ENCODE measurements around the gene CDC42EP5. TPM values are rescaled to one million over a fixed set of nuclear protein-coding genes. Genes with fewer than 3 reads are reported as not detected.
A peak's percentile ranks its signal among the peaks of the same experiment; 100 is the strongest.
"Not testable (repeated sequence)": the region's sequence is repeated elsewhere in the genome, so short reads cannot be mapped to it uniquely, and the experiment has no call there.

The CDC42EP5 gene
- total RNA-seq, 1 donor from 2014 or later: 6.7 TPM

DNA sequence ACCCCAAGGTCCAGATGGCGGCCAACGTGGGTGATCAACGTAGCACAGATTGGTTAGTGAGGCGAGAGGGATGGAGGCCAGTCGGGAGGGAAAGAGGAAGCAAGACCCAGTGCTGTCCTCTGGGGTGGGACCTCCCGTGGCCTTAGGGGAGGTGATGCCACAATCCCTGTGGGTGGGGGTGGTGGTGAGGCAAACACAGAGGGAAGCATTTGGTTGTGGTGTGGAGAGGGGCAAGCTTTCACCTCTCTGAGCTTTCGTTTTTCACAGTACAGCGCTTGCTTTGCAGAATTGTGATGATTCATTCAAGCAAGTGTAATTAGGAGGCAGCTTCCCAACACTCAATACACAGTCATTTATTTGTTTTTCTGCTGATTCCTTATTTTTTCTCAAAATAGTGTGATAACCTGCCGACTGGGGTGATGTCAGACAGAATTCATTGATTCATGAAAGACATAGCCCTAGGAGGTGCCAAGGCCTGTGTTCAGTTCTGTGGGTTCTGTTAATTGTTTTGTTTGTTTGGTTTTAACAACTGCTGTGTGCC, 21.7 kb downstream of the CDC42EP5 start:
- peak overlapping the region; percentile 100 for H3K4me3 Mint-ChIP-seq
- H3K27me3 Mint-ChIP-seq (ENCODE audit: low read depth): peaks cover 4% of the 10 kb centered on the region
- TF ChIP-seq, protein P1, sequence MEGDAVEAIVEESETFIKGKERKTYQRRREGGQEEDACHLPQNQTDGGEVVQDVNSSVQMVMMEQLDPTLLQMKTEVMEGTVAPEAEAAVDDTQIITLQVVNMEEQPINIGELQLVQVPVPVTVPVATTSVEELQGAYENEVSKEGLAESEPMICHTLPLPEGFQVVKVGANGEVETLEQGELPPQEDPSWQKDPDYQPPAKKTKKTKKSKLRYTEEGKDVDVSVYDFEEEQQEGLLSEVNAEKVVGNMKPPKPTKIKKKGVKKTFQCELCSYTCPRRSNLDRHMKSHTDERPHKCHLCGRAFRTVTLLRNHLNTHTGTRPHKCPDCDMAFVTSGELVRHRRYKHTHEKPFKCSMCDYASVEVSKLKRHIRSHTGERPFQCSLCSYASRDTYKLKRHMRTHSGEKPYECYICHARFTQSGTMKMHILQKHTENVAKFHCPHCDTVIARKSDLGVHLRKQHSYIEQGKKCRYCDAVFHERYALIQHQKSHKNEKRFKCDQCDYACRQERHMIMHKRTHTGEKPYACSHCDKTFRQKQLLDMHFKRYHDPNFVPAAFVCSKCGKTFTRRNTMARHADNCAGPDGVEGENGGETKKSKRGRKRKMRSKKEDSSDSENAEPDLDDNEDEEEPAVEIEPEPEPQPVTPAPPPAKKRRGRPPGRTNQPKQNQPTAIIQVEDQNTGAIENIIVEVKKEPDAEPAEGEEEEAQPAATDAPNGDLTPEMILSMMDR (conservative IDR thresholded peaks at IDR 0.05): no peak
- DNase-seq (ENCODE audit: low read depth, low spot score): no peak
- peaks cover 37% of the 10 kb centered on the region for H3K4me1 Mint-ChIP-seq
- H3K9me3 Mint-ChIP-seq: no peaks in the 10 kb centered on the region
- no peak overlapping the region for H3K27ac Mint-ChIP-seq (ENCODE audit: unreplicated experiment)
- peaks cover 20% of the 10 kb centered on the region for H3K36me3 Mint-ChIP-seq (ENCODE audit: low read depth)

DNA sequence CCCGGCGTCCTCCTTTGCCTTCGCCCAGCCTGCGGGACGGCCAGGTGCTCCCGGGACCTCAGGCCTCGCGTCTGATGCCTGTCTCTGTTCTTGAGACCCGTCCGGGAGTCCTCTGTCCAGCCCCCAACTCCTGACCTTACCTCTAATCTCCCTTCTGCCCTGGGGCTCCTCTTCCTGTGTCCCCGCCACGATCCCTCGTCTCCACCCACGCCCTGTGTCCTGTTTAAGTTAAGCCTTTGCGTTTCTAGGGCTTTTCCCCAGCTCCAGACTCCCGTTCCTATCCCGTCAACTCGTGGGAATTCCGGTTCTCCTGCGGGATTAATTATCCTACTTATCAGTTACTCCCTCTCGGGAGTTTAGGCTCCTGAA, 23.4 kb downstream of the CDC42EP5 start:
- H3K27ac Mint-ChIP-seq (ENCODE audit: unreplicated experiment): peak overlapping the region; percentile 93
- H3K4me3 Mint-ChIP-seq: peak overlapping the region; percentile 100
- peaks cover 37% of the 10 kb centered on the region for H3K4me1 Mint-ChIP-seq
- peaks cover 20% of the 10 kb centered on the region for H3K36me3 Mint-ChIP-seq (ENCODE audit: low read depth)
- TF ChIP-seq, protein P1 (conservative IDR thresholded peaks at IDR 0.05): no peak
- DNase-seq (ENCODE audit: low read depth, low spot score): no peak
- peaks cover 4% of the 10 kb centered on the region for H3K27me3 Mint-ChIP-seq (ENCODE audit: low read depth)
- H3K9me3 Mint-ChIP-seq: no peaks in the 10 kb centered on the region

DNA sequence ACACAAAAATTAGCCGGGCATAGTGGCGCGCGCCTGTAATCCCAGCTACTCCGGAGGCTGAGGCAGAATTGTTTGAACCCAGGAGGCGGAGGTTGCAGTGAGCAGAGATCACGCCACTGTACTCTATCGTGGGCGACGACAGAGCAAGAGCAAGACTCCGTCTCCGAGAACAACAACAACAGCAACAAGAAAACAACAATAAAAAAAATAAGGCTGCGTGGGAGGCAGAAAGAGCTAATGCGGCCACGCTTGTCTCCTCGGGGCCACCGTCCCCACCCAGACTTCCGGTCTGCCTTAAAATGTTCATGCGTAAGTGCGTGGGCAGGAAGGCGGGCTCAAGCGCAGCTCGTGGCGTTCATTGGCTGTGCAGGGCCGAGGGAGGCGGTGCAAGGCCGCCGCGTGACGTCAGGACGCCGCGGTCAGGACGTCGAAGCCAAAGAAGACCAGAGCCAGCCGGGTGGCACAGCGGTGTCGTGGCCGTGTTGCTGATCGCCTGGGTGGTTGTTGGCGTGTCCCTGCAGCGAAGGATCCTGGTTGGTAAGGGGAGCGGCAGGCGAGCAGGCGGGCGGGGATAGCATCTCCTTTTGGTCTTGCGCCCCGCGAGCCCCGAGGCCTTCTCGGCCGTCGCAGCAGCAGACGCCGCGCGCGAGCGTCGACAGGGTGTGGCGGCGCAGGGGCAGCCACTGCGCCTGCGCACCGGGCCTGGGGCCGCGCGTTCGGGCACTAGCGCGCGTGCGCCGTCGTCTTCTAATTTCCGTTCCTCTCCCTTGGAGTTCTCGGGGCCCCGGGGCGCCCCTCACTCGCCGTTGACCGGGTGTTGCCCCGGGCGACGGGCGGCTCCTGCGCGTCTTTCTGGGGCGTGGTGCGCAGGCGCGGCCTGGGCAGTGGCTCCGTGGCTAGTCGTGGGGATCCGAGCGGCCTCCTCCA, 24.1 kb downstream of the CDC42EP5 start, which contains the start of gene LENG8:
Gene LENG8, plus strand, starts transcription at position 426 of the 927 bp plus-strand sequence. CDS start 2,146 bp downstream, outside the sequence.
- TF ChIP-seq, protein P1 (conservative IDR thresholded peaks at IDR 0.05): no peak
- peaks cover 4% of the 10 kb centered on the region for H3K27me3 Mint-ChIP-seq (ENCODE audit: low read depth)
- DNase-seq (ENCODE audit: low read depth, low spot score): peak; percentile 92
- peaks cover 37% of the 10 kb centered on the region for H3K4me1 Mint-ChIP-seq
- peaks cover 19% of the 10 kb centered on the region for H3K36me3 Mint-ChIP-seq (ENCODE audit: low read depth)
- H3K9me3 Mint-ChIP-seq: no peaks in the 10 kb centered on the region
- peak within 1 kb of the TSS; percentile 99 for H3K27ac Mint-ChIP-seq (ENCODE audit: unreplicated experiment)
- H3K4me3 Mint-ChIP-seq: peak within 1 kb of the TSS; percentile 100

DNA sequence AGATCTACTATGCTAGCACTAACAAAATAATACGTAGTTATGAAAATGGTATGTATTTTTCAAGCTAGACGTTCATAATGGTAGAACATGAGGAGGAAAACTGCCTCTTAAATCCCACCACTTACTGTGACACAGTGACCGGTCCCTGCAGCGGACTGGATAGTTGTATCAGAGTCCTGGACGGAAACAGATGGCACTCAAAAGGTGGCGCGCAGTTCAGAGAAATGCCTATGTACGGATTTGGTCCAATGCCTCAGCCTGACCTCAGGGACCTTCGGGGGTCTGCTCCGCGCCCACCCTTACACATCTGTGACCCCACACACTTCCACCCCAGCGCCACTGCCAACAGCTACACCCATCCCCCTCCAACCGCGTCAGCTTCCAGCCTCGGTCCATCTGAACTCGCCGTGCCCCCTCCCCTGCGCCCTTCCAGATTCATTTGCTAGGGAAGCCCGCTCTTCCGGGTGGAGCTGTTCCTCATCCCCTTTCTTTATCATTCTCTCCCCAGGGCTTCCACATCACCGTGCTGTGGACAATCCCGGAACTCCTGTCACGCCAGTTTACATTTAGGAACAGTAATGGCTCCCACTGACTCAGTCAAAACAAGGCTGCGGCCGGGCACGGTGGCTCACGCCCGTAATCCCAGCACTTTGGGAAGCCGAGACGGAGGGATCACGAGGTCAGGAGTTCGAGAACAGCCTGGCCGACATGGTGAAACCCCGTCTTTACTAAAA, 24.9 kb downstream of the CDC42EP5 start:
- H3K36me3 Mint-ChIP-seq (ENCODE audit: low read depth): peaks cover 14% of the 10 kb centered on the region
- TF ChIP-seq, protein P1 (conservative IDR thresholded peaks at IDR 0.05): no peak
- DNase-seq (ENCODE audit: low read depth, low spot score): peak; percentile 38
- peaks cover 4% of the 10 kb centered on the region for H3K27me3 Mint-ChIP-seq (ENCODE audit: low read depth)
- peaks cover 37% of the 10 kb centered on the region for H3K4me1 Mint-ChIP-seq
- no peaks in the 10 kb centered on the region for H3K9me3 Mint-ChIP-seq
- H3K27ac Mint-ChIP-seq (ENCODE audit: unreplicated experiment): peak overlapping the region; percentile 99
- H3K4me3 Mint-ChIP-seq: peak overlapping the region; percentile 100

DNA sequence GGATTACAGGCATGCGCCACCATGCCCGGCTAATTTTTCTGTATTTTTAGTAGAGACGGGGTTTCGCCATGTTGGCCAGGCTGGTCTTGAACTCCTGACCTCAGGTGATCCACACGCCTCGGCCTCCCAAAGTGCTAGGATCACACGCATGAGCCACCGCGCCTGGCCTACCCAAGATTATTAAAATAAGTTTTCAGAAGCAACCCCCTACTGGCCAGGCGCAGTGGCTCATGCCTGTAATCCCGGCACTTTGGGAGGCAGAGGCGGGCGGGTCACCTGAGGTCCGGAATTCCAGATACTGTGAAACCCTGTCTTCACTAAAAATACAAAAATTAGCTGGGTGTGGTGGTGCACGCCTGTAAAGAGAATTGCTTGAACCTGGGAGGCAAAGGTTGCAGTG, 26.7 kb downstream of the CDC42EP5 start:
- Mint-ChIP-seq H3K4me3 (peak overlapping the region; percentile 62), H3K4me1 (peaks cover 41% of the 10 kb centered on the region), H3K36me3 (ENCODE audit: low read depth) (peaks cover 14% of the 10 kb centered on the region)
- H3K27me3 Mint-ChIP-seq (ENCODE audit: low read depth); H3K9me3 Mint-ChIP-seq; H3K27ac Mint-ChIP-seq (ENCODE audit: unreplicated experiment); DNase-seq (ENCODE audit: low read depth, low spot score): not testable (repeated sequence)
- TF ChIP-seq, protein P1 (conservative IDR thresholded peaks at IDR 0.05): peak; percentile 31
